Epithelial cell of proximal tubule (primary cell): ENCODE measurements around the gene PEG3. TPM values are rescaled to one million over a fixed set of nuclear protein-coding genes. Genes with fewer than 3 reads are reported as not detected.
"Not testable (repeated sequence)": the region's sequence is repeated elsewhere in the genome, so short reads cannot be mapped to it uniquely, and the experiment has no call there.

Source experiments
- DNase-seq: peaks from one replicate; pipeline ENCODE4 v3.0.0-alpha.2; 2011; ENCODE audit warnings: low read depth
- H3K4me3 ChIP-seq: 2 replicates; pipeline ENCODE4 v1.5.1; 2011; ENCODE audit warnings: low read depth, mild to moderate bottlenecking, low read length
- total RNA-seq: library from RNA; depleted of rRNA; stranded (reverse); fragments of >200 nt; gene quantifications from 2 replicates; pipeline ENCODE4 v1.2.3, GENCODE V29; 2015
- TF ChIP-seq, protein P1 (sequence below): conservative IDR thresholded peaks from 2 replicates; pipeline ENCODE4 v1.5.1; 2012; ENCODE audit warnings: low read depth, mild to moderate bottlenecking, low read length

PEG3 gene
- total RNA-seq, 1 donor from 2014 or later, result 2.8 TPM

DNA sequence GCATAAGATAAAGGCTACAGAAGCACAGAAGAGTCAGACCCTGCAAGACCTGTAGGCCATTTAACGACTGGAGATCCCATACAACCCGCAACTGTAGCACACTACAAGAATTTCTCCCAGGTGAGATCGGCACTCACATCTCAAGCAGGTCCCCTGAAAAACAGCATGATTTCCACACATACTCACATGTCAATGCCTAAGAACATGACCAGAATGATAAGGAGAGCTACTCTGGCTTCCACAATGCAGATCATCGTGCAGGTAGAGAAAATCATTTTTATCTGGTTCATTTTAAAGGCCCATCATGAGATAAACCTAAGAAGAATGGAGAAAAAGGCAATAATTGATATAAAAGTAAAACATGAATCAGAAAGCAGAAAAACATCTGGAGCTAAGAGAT is 17.5 kb upstream of the PEG3 start:
- DNase-seq, result no peak
- TF ChIP-seq, protein P1, sequence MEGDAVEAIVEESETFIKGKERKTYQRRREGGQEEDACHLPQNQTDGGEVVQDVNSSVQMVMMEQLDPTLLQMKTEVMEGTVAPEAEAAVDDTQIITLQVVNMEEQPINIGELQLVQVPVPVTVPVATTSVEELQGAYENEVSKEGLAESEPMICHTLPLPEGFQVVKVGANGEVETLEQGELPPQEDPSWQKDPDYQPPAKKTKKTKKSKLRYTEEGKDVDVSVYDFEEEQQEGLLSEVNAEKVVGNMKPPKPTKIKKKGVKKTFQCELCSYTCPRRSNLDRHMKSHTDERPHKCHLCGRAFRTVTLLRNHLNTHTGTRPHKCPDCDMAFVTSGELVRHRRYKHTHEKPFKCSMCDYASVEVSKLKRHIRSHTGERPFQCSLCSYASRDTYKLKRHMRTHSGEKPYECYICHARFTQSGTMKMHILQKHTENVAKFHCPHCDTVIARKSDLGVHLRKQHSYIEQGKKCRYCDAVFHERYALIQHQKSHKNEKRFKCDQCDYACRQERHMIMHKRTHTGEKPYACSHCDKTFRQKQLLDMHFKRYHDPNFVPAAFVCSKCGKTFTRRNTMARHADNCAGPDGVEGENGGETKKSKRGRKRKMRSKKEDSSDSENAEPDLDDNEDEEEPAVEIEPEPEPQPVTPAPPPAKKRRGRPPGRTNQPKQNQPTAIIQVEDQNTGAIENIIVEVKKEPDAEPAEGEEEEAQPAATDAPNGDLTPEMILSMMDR, result no peak
- H3K4me3 ChIP-seq, result no peak overlapping the region

DNA sequence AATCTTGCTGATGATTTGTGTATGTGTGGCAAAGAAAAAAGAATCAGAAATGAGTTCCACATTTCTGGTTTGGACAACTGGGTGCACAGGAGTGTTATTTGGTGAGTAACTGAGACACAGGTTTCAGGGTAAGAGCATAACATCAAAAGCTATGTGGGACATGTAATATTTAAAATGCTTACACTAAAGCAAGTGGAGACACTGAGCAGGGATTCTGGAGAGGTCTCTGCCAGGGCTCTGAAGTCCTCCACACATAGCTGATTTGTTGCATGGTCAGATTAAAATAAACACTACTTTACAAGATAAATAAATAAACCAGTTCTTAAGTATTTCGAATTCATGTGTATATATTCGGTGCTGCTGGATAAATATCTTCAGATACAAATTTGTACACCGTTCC is 16.3 kb upstream of the PEG3 start:
- TF ChIP-seq, protein P1, result no peak
- DNase-seq, result no peak
- no peak overlapping the region for H3K4me3 ChIP-seq

DNA sequence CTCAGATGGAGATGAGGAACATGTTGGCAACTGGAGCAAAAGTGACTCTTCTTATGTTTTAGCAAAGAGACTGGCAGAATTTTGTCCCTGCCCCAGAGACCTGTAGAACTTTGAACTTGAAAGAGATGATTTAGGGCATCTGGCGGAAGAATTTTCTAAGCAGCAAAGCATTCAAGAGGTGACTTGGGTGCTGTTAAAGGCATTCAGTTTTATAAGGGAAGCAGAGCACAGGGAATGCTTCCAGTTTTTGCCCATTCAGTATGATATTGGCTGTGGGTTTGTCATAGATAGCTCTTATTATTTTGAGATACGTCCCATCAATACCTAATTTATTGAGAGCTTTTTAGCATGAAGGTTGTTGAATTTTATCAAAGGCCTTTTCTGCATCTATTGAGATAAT is 11.8 kb upstream of the PEG3 start:
- H3K4me3 ChIP-seq, DNase-seq: not testable (repeated sequence)

DNA sequence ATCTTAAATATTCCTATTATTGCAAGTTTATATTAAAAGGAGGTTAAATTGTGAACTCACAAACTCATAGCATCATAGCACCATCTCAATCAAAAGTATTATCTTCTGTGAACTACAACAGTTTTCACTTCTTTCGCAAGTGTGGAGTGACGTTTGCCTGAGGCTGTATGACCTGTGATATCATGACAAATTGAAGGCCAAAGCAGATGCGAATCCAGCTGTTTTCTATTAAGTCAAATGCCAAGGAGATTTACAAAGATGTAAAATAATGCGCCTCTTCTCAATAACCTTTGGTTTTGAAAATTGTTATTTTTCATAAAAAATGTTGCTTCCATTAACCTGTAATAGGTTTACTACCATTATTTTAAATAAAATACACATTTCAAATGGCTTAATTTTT is 7.6 kb upstream of the PEG3 start:
- DNase-seq, result no peak
- no peak overlapping the region for H3K4me3 ChIP-seq
- TF ChIP-seq, protein P1, result no peak

DNA sequence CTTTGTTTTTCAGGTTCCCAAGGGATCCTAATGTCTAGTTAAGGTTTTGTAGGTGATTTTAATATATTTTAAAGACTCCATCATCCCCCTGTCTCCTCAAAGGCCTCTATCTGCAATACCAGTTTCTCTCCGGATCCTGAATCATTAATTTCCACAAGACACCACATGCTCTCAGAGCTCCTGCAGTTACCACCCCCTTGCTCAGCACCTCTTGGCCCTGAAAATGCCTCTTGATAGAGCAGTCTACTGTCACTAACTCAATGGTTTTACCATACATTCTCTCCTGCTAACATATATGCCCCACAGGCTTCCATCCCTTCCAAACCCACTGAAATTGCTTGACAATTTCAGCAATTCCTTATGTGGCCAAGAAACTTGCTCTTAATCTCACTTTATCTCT is 1.9 kb upstream of the PEG3 start:
- TF ChIP-seq, protein P1, result no peak
- H3K4me3 ChIP-seq, result no peak overlapping the region
- DNase-seq, result no peak

DNA sequence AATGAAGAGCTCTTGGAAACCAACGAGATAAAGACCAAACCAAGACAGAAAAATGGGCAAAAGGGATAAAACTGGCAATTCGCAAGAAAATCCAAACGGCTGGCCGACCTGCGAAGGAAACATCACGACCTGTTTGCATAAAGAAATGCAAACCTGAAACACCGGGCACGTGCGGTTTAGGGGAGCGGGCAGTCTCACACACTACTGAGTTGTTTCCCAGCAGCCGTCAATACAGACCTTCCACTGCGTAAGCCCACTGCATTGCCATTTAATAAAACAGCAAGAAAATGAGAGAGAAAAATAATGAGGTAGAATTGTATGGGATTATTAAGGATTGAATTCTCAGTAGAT is 642 bp upstream of the PEG3 start:
- TF ChIP-seq, protein P1, result no peak
- H3K4me3 ChIP-seq, result no peak overlapping the region
- DNase-seq, result no peak

DNA sequence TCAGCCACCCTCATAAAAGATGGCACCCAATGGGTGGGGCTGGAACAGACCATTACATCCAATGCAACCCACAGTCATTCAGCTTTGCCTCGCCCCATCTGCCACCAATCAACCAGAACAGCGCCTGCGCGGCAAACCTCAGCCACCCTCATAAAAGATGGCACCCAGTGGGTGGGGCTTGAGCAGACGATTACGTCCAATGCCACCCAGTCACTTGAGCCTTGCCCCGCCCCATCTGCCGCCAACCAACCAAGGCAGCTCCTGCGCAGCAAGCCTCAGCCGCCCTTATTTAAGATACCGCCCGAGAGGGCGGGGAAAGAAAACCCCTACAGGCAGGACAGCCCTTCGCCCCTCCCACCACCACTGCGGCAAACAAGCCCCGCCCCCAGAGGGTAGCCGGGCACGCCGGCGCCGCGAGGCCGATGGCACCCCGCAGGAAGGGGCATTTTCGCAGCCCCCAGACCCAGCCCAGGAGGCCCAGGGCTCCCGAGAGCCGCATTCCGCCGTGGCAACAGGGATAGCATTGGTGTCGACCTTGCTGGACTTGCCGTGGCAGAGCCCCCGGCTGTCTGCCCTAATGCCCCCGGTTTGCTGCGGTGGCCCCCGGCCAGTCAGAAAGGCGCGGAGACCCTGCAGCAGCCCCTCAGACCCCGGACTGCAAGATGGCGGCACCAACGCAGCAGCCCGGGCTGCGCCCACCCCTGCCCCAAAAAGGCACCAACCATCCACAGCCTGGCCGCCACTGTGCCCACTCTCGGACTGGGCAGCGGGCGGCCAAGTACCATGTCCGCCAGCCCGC is 675 bp downstream of the PEG3 start:
- TF ChIP-seq, protein P1, result no peak
- peak overlapping the region; percentile 44 for H3K4me3 ChIP-seq
- DNase-seq, result no peak
